Measurements from ENCODE around the gene FOXC1. TPM values are rescaled to one million over a fixed set of nuclear protein-coding genes. Genes with fewer than 3 reads are reported as not detected.

Gene FOXC1
- total and polyA plus RNA-seq, 10 of the 15 experiments (the other 5 are each of a cell fraction or from before 2014, with no cell fraction given) = 0.13 to 1.5 (median 0.48) TPM; not detected in 2

GRCh38 chr6:1620504-1621069 lies 10.9 kb downstream of the FOXC1 start:
- no peak for FAIRE-seq
- no peak for DNase-seq (ENCODE audit: low read depth, low spot score)
- H3K36me3 ChIP-seq (ENCODE audit: control insufficient read depth in 2 of 2, insufficient read depth in 2 of 2, low read length in 1 of 2) = no peaks in the 10 kb centered on the region
- no peaks in the 10 kb centered on the region for H3K9me3 ChIP-seq (replicated peaks; ENCODE audit: control insufficient read depth, insufficient read depth, low read length)
- no peaks in the 10 kb centered on the region for H3K79me2 ChIP-seq (ENCODE audit: control insufficient read depth, insufficient read depth, low read length)
- H3K9ac ChIP-seq (ENCODE audit: control insufficient read depth, insufficient read depth, low read length) = no peak overlapping the region
- in situ Hi-C loops (cut with MboI) (no loop called here), intact Hi-C loops (cut with micrococcal nuclease; ENCODE audit: unreplicated experiment) (no loop called here)
- peaks cover 1 to 9% of the 10 kb centered on the region in 2 experiments; a peak in 3 of 4 replicates for H3K27me3 ChIP-seq (replicated peaks in 1 of 2; ENCODE audit: control insufficient read depth in 2 of 2, insufficient read depth in 2 of 2, low read length in 1 of 2)
- no peak overlapping the region for H3K4me2 ChIP-seq (ENCODE audit: control insufficient read depth, insufficient read depth)
- H3K4me1 ChIP-seq (ENCODE audit: control insufficient read depth, insufficient read depth, low read length) = peaks cover 5% of the 10 kb centered on the region
- ChIA-PET POLR2A (no interaction called here), CTCF (no interaction called here), RAD21 (ENCODE audit: unreplicated experiment) (no interaction called here), SMC1A (ENCODE audit: uncharacterized antibody, unreplicated experiment) (no interaction called here)
- BruUV-seq (replicated peaks) = no TSS peak
- H3K4me3 ChIP-seq = no peak overlapping the region
- H4K20me1 ChIP-seq (ENCODE audit: control insufficient read depth, insufficient read depth) = peaks cover 3% of the 10 kb centered on the region; the same call in 1 of the 2 replicates
- no peak for ATAC-seq
- H3K27ac ChIP-seq (ENCODE audit: control insufficient read depth, insufficient read depth) = no peak overlapping the region
- TF ChIP-seq ASH2L (IDR thresholded peaks at IDR 0.05; ENCODE audit: borderline replicate concordance, low read depth) = no peak
- no peak for TF ChIP-seq SRF (IDR thresholded peaks at IDR 0.05; ENCODE audit: low read depth in 2 of 2, low read length in 2 of 2)
- TF ChIP-seq CEBPB (IDR thresholded peaks at IDR 0.05; ENCODE audit: borderline replicate concordance in 1 of 2, low read depth in 2 of 2, low read length in 2 of 2) = no peak
- no peak overlapping the region for H2AFZ ChIP-seq (ENCODE audit: control insufficient read depth, low read depth, low read length)
- WGBS (ENCODE audit: insufficient coverage, insufficient replicate concordance, low lambda C conversion rate, missing lambda C conversion rate) = 89% methylated on average over 50 of the region's 50 CpGs

- peaks cover 3% of the 10 kb centered on the region; the same call in 1 of the 2 replicates for H4K20me1 ChIP-seq (ENCODE audit: control insufficient read depth, insufficient read depth)
- H3K9me3 ChIP-seq (replicated peaks; ENCODE audit: control insufficient read depth, insufficient read depth, low read length) = no peaks in the 10 kb centered on the region
- SMC1A ChIA-PET (ENCODE audit: uncharacterized antibody, unreplicated experiment) = no interaction called here
- no peak for DNase-seq (ENCODE audit: low read depth, low spot score)
- BruUV-seq (replicated peaks) = no TSS peak
- H3K4me3 ChIP-seq = no peak overlapping the region
- no peak for FAIRE-seq
- peaks cover 4 to 10% of the 10 kb centered on the region in 2 experiments for H3K27me3 ChIP-seq (replicated peaks in 1 of 2; ENCODE audit: control insufficient read depth in 2 of 2, insufficient read depth in 2 of 2, low read length in 1 of 2)
- no peaks in the 10 kb centered on the region for H3K36me3 ChIP-seq (ENCODE audit: control insufficient read depth in 2 of 2, insufficient read depth in 2 of 2, low read length in 1 of 2)
- H3K27ac ChIP-seq (ENCODE audit: control insufficient read depth, insufficient read depth) = no peak overlapping the region
- no peaks in the 10 kb centered on the region for H3K79me2 ChIP-seq (ENCODE audit: control insufficient read depth, insufficient read depth, low read length)
- no peak for ATAC-seq
- in situ Hi-C loops (cut with MboI) = no loop called here
- RAD21 ChIA-PET (ENCODE audit: unreplicated experiment) = no interaction called here
- H2AFZ ChIP-seq (ENCODE audit: control insufficient read depth, low read depth, low read length) = no peak overlapping the region
- POLR2A ChIA-PET = no interaction called here
- intact Hi-C loops (cut with micrococcal nuclease; ENCODE audit: unreplicated experiment) = no loop called here
- peaks cover 5% of the 10 kb centered on the region for H3K4me1 ChIP-seq (ENCODE audit: control insufficient read depth, insufficient read depth, low read length)
- H3K9ac ChIP-seq (ENCODE audit: control insufficient read depth, insufficient read depth, low read length) = no peak overlapping the region
- no peak overlapping the region for H3K4me2 ChIP-seq (ENCODE audit: control insufficient read depth, insufficient read depth)
- WGBS (ENCODE audit: insufficient coverage, insufficient replicate concordance, low lambda C conversion rate, missing lambda C conversion rate) = 94% methylated on average over 30 of the region's 30 CpGs
- CTCF ChIA-PET = no interaction called here
- TF ChIP-seq RAD51 (IDR thresholded peaks at IDR 0.05) (no peak), FOXM1 (IDR thresholded peaks at IDR 0.05; ENCODE audit: low read depth, low read length) (no peak), CEBPB (IDR thresholded peaks at IDR 0.05; ENCODE audit: borderline replicate concordance in 1 of 2, low read depth in 2 of 2, low read length in 2 of 2) (no peak), ZNF274 (IDR thresholded peaks at IDR 0.05; ENCODE audit: insufficient read depth, insufficient read length) (no peak), NFYA (IDR thresholded peaks at IDR 0.05; ENCODE audit: borderline replicate concordance, low read depth, low read length) (no peak), PAX8 (IDR thresholded peaks at IDR 0.05) (no peak), ESRRA (IDR thresholded peaks at IDR 0.05; ENCODE audit: low read length) (no peak), CBX5 (IDR thresholded peaks at IDR 0.05; ENCODE audit: low read depth) (no peak), ETV6 (conservative IDR thresholded peaks at IDR 0.05 in 1 of 2, IDR thresholded peaks at IDR 0.05 in 1 of 2; ENCODE audit: borderline replicate concordance in 1 of 2, low read depth in 1 of 2) (no peak), NRF1 (conservative IDR thresholded peaks at IDR 0.05; ENCODE audit: low read depth, low read length) (no peak), NFYB (IDR thresholded peaks at IDR 0.05; ENCODE audit: insufficient read depth, low read depth, low read length) (no peak), RELA (IDR thresholded peaks at IDR 0.05; ENCODE audit: borderline replicate concordance, partially characterized antibody) (no peak)
- TF ChIP-seq, protein P1, sequence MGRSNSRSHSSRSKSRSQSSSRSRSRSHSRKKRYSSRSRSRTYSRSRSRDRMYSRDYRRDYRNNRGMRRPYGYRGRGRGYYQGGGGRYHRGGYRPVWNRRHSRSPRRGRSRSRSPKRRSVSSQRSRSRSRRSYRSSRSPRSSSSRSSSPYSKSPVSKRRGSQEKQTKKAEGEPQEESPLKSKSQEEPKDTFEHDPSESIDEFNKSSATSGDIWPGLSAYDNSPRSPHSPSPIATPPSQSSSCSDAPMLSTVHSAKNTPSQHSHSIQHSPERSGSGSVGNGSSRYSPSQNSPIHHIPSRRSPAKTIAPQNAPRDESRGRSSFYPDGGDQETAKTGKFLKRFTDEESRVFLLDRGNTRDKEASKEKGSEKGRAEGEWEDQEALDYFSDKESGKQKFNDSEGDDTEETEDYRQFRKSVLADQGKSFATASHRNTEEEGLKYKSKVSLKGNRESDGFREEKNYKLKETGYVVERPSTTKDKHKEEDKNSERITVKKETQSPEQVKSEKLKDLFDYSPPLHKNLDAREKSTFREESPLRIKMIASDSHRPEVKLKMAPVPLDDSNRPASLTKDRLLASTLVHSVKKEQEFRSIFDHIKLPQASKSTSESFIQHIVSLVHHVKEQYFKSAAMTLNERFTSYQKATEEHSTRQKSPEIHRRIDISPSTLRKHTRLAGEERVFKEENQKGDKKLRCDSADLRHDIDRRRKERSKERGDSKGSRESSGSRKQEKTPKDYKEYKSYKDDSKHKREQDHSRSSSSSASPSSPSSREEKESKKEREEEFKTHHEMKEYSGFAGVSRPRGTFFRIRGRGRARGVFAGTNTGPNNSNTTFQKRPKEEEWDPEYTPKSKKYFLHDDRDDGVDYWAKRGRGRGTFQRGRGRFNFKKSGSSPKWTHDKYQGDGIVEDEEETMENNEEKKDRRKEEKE (IDR thresholded peaks at IDR 0.05) = no peak
Observed at GRCh38 chr6:1621070-1621701, 11.5 kb downstream of the FOXC1 start.

Measured in GM12878 (cell line).